KG1 (cell line): ENCODE measurements around the gene VWCE.

ENCODE experiments used
- DNase-seq: peaks from one replicate; lab custom pipeline; 2025; lab: John Stamatoyannopoulos, UW

The VWCE gene

DNA sequence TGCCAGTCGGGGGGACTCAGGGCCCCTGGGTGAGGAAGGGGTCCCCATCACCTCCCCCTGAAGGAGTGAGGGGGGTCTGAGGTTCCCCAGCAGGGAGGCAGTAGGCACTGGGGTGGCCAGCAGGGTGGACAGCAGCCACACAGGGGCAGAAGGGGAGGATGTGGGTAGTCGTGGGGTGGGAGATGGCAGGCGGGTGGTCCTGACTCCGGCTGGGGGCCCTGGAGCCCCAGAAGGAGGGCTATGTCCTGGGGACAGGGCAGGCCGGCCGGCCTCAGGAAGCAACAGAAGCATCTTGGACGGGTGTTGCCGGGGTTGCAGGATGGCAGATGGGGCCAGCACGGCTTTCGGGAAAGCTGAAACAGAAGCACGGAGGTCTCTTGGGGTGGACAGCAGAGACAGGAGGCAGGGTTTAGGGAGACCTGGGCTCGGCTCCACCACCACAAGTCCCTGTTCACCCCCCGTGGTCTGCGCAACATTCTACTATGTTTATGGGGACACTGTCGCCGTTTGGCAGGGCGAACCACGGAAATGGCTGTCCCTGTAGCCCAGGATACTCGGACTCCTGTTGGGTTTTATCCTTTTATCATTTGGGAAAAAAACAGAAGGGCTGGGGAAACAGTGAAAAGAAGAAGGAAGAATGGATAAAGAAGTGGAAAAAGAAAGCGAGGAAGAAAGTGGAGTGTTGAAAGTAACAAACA, 14.1 kb downstream of the VWCE start:
- DNase-seq: no peak

DNA sequence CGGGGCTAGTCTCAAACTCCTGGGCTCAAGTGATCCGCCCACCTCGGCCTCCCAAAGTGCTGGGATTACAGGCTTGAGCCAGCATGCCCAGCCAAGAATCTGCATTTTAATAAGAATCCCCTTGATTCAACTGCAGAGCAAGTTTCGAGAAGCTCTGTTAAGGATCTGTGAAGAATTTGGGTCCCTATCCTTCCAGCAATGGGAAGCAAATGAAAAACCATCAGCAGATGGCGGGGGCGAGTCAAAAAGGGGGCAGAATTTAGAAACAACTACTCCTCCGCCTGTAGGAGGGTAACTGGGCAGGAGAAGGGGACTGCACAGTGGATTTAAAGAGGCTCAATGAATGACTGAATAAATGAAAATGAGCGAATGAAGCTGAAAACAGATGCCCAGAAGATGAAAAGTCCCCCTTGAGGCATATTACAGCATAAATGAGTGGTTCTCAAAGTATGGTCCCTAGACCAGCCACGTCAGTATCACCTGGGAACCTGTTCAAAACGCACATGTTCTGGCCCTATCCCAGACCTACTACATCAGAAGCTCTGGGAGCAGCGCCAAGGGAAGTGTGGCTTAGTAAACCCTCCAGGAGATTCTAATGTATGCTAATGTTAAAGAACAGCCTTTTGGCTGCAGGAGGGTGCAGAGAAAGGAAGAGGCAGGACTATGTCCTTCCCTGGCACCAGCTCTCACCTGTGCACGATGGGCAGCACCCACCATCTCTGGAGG, 15.0 kb downstream of the VWCE start:
- no peak for DNase-seq

DNA sequence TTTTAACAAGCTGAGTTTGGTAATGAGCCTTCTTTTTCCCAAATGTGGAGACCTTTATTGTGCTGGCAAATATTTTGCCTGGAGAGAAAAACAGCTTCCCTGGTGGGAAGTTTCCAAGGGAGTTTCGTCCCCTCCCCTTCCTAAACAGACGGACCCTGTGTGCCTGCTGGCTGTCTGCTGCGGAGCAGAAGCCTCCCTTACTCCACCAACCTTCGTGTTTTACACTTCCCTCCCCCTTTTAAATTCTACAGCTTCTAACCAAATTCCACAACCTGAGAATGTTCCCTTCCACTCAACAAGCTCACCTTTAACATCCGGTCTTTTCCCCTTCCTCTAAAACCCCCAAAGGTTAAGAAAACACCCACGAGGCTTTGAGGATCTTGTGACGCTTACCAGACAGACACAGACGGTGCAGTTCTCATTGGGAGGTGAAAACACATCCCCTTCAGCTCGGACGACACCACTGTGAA, 17.1 kb downstream of the VWCE start:
- no peak for DNase-seq

- DNase-seq: no peak
These were observed 17.7 kb downstream of the VWCE start for GRCh38 chr11:61277186-61278000.

DNA sequence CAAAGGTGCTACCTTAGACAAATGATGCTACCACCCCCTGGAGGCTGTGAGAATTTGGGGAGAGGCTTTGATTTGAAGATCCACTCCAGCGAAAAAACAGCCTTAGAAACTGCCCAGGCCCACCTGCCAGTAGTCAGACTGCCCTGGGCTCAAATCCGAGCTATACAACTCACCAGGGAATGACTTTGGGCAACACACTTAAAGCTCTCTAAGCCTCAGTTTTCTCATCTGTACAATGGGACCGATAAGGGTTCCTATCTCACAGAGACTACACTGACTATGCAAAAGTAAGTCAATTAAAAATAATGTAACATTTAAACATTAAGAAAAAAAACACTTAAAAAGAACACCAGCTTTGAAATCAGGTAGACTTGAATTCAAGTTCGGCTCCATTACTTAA, 19.9 kb downstream of the VWCE start:
- no peak for DNase-seq

DNA sequence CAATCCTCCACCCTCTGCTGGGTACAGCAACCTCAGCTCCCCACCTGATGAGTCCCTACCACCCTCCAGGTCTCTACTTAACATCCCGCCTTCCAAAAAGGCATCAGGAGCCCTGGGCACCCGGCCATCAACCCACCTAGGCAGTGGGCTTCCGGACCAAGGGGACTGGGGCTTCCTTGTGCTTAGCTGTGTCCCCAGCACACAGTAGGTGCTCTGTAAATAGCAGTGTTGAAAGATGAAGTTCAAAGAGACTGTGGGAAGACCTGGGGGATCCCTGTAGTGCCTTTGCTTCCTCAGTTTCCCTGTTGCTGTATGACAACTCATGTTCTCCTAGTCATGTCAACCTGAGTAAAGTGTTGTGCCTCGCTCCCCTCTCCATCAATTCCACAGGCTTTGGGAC, 21.0 kb downstream of the VWCE start:
- no peak for DNase-seq

GRCh38 chr11:61273178-61274078, 21.7 kb downstream of the VWCE start:
- DNase-seq: no peak

- DNase-seq: no peak
These were observed 22.4 kb downstream of the VWCE start for GRCh38 chr11:61272731-61273130.

- DNase-seq: no peak
These were observed 24.6 kb downstream of the VWCE start for GRCh38 chr11:61270354-61271076.

DNA sequence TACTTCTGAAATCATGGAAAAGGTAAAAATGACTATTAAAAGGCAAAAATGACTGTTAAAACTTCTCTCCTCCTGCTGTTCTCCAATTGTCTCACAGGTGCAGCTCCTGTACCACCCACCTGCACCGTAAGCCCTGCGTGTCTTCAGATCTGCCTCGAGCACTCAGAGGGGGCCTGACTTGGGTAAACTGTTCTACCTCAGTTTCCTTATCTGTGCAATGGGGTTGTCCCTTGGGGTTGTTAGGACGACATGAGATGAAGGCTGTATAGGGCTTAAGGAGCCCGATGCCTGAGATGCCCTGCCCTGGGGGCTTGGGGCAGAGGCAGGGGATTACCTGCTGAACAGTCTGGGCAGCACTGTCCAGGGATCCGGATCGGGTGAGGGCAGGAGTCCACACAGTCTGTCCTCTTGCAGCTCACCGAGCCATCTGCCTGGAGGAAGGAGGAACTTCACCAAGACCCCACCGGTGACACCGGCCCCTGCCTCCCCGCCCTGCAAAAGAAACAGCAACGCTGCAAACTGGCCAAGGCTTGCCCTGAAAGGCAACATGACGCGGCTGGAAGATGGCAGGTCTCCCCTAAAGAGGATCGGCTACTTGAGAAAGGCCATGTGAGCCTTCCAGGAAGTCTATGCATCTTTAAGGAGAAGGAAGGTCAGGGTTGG, 26.4 kb downstream of the VWCE start:
- no peak for DNase-seq

DNA sequence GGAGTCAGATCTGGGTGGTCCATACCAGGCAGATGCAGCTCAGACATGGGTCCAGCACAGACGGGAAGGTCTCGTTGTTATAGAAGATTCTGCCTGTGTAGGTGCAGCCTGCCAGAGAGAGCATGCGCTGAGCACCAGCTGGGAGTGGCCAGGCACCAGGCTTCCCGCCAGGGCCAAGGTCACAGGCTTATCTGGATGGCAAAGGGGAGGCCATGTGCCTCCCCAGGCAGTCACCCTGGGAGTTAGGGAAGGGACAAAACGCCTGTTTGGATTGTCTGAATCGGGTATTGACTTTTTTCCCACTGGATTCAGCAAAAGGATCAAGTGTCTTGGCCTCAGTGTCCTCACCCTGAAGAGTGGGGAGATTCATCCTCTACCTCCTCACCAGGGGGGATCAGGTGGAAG, 27.7 kb downstream of the VWCE start:
- DNase-seq: no peak

- DNase-seq: no peak
These were observed 28.5 kb downstream of the VWCE start for GRCh38 chr11:61266602-61267001.

GRCh38 chr11:61265357-61265756, 29.8 kb downstream of the VWCE start:
- no peak for DNase-seq

DNA sequence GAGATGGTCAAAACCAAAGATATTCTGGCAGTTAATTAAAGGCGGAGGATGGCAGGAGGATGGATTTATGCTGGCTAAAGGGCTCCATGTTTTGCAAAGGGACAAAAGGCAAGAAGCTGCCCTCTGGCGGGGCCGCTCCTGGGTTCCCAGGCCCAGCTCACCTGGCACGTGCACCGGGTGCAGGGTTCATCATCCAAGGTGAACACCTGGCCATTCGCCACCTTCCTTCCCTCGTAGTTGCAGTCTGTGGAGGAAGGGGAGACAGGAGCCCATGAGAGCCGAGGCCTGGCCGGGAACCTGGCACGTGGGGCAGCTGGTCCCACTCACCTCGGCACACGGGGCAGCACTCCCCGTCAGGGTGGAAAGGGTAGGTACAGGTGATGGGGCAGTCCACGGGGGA, 30.3 kb downstream of the VWCE start:
- no peak for DNase-seq

GRCh38 chr11:61264371-61264770, 30.7 kb downstream of the VWCE start:
- DNase-seq: no peak

DNA sequence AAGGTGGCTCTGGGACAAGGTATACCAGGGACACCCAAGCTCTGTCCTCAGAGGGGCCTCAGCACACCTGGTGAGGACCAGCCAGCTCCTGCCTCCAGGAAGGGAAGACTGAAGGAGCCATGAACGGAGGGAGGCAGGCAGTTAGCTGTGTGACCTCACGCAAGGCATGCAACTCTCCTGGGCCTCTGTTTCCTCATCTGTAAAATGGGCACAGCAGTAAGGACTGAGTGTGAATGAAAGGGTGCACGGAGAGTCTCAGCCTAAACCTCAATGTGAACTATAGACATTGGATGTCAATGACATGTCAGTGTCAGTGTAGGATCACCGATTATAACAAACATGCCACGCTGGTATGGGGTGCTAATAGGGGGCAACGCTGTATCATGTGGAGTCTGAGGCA, 35.8 kb downstream of the VWCE start:
- no peak for DNase-seq

GRCh38 chr11:61258546-61258945, 36.6 kb downstream of the VWCE start:
- no peak for DNase-seq

- no peak for DNase-seq
These were observed 38.2 kb downstream of the VWCE start for GRCh38 chr11:61256710-61257482.

DNA sequence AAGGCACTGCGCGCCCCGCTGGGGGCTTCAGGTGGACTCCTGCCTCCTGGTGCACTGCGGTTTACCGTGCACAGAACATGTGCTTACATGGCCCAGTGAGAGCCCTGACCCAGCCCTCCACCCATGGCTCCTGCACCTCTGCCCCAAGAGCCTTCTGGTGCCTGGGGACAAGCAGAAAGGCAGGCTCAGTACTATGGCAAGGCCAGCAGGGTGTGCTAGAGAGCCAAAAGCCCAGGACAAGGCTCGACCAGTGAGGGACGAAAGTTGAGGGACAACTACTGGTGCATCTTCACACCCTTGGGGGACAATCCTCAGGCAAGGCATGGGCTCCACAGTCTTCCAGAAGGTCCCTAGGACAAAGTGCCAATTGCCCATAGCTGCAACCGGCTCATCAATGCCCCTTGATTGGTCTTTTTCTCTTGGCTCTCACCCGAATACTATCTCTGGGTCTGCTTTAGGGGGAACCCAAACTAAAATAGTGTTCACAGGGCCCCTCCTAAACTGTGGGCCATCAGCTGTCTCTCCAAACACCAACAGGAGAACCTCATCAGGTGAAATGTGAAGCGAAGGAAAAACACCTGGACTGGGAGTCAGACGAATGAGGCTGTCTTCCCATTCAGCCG, 40.6 kb downstream of the VWCE start:
- DNase-seq: peak; percentile 64
